Measurements from ENCODE around the gene PICK1.

Gene PICK1

DNA sequence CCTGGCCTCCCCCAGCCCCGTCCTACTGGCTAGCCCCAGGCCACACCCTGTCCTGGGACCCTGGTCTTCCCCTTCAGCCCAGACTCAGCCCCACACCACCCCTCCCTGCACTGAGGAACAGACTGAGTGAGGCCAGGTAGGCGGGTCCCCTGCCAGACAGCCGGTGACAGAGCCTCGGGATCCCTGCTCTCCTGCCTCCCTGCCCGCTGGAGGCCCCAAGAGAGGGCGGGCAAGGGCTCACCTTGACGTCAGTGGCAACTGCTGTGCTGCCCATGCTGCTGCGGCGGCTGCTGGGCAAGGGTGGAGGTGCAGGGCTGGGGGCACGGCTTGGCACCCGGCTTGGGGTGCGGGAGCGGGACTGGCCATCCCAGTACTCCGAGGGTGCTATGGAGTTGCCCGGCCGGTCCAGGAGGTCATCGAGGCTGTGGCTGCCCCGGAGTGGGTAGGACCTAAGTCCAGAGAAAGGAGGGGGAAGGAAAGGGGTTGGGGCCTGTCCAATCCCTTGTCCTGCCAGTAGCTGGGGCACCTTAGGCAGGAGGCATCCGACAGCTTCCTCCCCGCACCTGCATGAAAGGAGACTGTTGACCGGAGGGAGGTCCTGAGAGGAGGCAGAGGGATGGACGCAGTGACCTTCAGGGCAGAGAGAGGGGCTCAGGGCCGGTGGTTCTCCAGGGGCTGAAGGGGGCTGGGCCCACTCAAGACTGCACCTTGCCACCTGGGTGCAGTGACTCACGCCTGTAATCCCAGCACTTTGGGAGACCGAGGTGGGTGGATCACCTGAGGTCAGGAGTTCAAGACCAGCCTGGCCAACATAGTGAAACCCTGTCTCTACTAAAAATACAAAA is 29.0 kb downstream of the PICK1 start:
- no peak for DNase-seq (ENCODE audit: low read depth in 4 of 4, low spot score in 1 of 4)

DNA sequence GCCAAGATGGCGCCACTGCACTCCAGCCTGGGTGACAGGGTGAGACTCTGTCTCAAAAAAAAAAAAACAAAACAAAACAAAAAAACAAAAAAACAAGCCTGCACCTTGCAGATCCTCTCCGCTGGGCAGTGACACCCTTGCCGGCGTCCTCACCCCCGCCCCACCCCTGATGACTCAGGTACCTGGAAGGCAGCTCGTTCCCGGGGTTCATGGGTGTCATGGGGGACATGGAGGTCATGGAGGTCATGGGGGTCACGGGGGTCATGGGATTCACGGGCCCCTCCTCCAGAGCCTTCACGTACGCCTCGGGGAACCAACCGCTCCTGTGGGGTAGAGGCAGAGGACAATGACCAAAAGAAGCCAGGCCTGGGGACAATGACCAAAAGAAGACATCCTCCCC is 29.7 kb downstream of the PICK1 start:
- DNase-seq (ENCODE audit: low read depth in 4 of 4, low spot score in 1 of 4), result no peak

DNA sequence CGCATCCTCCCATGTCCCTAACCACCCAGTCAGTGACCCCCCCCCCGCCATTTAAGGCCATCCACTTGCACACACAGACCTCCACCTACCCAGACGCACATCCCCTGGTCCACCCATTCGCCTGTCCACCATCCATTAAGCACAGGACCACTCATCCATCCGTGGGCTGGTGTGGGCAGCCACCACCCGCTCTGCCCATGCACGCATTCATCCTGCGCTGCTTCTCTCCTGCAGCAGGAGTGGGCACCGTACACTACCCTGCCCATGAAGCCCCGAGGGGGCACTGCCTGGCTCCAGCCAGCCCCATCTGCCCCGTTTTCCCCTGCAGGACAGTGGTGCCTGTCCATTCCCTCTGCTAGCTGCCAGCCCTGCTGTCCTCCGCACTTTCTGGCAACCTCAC is 30.7 kb downstream of the PICK1 start:
- no peak for DNase-seq (ENCODE audit: low read depth in 4 of 4, low spot score in 1 of 4)

DNA sequence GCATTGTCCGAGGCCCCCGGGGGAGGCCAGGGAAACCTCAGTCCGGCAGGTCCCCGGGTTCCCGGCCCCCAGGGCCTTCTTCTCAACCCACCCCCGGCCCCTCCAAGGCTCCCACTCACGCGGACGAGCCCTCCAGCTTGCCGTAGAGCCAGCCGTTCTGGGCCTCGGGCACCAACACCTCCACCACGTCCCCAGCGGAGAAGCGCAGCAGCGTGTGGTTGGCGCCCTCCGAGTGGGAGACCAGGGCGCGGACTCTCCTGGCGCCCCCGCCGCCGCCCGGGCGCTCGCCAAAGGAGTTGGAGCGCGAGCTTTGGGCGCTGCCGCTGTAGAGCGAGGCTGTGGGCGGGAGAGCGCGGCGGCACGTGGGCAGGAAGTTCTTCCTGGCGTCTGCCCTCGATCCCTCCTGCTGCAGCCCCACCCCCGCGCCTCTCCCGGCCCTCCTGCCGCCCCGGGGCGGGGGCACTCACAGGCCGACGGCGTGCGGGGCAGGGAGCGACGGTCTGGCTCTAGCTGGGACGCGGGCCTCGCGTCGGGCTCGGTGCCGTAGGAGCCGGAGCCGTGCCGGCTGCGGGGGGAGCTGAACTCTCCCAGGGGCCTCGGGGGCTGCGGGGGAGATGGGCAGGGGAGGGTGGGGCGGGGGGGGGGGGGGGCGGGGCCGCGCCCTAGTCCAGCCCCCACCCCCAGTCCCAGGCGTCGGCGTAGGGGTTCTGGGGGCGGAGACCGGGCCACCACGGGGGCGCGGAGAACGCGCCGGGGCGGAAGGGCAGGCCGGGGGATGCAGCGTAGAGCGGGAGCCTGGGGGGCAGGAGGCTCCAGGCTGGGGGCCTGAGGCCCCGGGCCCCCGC is 31.6 kb downstream of the PICK1 start:
- DNase-seq (ENCODE audit: low read depth in 4 of 4, low spot score in 1 of 4), result no peak

DNA sequence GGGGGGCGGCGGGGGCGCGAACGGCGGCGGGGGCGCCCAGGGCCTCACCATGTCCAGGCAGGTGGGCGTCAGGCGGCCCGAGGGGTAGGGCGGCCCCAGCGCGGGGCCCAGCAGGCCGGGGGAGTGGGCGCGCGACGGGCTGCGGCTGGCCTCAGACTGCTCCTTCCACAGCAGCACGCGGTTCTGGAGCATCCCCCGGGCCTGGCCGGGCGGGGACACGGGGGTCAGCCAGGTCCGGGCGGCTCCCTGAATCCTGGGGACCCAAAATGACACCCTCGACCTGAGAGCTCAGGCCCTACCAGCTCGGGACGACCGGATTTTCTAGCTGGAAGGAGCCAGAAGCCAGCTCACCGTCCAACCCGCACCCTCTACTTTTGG is 32.3 kb downstream of the PICK1 start:
- no peak for DNase-seq (ENCODE audit: low read depth in 4 of 4, low spot score in 1 of 4)

DNA sequence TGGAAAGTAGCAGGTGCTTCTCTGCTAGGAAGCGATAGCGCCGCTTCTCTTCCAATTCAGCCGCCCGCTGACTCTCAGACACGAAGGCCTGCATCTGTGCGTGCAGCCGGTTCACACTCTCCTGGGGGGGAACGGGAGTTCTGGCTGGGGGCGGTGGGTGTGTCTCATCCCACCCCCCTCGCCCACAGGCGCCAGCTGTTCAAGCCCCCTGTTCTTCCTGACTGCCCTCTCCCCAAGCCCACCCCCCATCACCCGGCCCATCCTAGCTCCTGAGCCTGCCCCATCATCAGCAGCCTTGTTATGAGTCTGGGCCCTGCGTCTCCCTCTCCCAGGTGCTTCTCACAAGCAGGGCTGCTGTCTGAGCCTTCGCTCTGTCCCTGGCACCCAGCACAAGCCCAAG is 39.9 kb downstream of the PICK1 start:
- no peak for DNase-seq (ENCODE audit: low read depth in 4 of 4, low spot score in 1 of 4)

DNA sequence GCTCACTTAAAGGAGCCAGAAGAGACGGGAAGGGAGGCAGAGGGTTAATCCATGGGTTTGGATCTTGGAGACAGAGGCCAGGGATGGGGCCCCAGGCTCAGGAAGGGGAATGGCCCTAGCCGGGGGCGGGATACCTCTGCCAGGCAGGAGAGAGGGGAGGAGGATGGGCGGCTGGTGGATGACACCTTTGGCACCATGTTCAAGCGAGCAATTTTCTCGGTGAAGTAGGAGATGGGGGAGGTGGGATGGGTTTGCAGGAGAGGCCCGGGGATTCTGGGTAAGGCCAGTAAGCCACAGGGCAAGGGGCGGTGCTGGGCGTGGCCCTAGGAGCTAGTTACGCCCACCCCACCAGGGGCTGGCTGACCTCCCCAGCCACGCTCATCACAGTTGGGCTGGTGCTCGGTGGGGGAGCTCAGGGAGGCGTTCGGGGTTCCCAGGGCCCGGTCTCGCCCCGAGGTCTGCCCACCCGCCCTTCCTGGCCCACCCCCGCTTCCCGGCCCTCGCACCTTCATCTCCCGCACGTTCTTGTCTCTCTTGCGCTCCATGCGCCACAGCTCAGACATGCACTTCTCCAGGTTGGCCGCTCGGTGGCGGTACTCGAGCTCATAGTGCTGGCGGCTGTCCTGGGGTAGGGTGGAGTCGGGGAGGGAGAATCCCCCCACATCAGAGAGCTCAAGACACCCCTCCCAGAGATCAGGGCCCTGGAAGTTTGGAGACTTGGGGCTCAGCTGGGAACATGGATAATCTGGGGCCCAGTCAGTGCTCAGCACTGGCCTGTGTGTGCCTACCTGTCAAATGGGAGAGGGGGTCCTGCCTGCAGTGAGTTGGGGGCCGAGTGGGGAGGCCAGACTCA is 40.6 kb downstream of the PICK1 start:
- DNase-seq (ENCODE audit: low read depth in 4 of 4, low spot score in 1 of 4), result no peak

DNA sequence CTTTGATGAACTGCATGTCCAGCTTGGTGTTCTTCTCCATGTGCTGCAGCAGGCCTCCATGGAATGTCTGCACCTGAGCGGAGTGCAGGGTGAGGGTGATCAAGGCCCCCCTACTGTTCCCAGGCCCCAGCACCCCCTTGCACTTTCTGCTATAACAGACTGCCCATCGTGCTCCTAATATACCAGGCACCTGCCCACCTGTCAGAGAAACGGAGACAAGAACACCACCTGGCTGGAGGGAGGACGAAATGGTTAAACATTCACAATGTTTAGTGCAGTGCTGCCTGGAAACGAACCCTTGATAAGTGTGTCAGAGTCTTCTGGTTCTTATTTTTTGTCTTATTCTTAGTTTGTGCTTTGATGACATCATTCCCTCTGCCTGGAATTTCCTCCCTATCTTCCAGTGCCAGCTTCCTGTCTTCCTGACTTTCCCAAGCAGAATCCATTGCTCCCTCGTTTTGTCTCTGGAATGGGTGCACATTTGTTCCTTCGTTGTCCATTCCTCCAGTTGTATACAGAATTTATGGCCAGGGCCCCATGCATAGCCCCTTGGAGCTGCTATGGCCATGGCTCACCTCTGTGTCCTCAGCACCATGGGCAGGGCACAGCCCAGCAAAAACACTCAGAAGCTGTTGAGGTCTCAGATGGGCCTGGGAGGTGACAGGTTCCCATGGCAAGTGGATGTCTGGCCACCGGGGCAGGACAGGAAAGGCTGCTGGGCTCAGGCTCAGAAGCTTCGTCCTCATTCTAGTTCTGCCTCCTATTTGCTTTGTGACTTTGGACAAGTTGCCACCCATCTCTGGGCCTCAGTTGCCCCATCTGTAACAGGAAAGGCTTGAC is 41.4 kb downstream of the PICK1 start:
- DNase-seq (ENCODE audit: low read depth in 4 of 4, low spot score in 1 of 4), result no peak

DNA sequence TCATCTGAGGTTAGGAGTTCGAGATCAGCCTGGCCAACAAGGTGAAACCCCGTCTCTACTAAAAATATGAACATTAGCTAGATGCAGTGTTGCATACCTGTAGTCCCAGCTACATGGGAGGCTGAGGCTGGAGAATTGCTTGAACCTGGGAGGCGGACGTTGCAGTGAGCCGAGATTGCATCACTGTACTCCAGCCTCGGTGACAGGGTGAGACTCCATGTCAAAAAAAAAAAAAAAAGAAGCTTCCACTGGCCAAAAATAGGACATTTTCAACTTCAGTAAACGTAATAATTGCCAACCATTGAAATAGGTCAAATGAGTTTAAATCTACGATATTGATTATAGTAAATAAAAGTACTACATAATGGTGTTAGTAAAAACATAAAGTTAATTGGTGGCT is 46.4 kb downstream of the PICK1 start:
- no peak for DNase-seq (ENCODE audit: low read depth in 4 of 4, low spot score in 1 of 4)

DNA sequence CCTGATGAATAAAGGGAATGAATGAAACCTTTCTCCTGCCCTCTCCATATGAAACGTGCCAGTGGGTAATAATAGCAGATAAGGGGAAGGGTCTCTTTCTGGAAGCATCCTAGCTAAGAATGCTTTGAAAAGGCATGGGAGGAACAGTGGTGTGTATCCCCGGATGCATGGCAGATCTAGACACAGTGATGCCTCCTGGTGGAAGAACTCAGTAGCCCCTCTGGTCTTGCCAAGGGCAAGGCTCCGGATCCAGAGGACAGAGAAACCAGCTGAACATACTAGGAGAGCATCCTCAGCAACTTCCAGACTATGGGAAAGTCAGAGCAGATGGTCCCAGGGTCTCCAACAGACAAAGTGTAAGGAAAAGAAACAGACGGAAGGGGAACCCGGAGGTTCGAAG is 46.9 kb downstream of the PICK1 start:
- DNase-seq (ENCODE audit: low read depth in 4 of 4, low spot score in 1 of 4), result no peak

DNA sequence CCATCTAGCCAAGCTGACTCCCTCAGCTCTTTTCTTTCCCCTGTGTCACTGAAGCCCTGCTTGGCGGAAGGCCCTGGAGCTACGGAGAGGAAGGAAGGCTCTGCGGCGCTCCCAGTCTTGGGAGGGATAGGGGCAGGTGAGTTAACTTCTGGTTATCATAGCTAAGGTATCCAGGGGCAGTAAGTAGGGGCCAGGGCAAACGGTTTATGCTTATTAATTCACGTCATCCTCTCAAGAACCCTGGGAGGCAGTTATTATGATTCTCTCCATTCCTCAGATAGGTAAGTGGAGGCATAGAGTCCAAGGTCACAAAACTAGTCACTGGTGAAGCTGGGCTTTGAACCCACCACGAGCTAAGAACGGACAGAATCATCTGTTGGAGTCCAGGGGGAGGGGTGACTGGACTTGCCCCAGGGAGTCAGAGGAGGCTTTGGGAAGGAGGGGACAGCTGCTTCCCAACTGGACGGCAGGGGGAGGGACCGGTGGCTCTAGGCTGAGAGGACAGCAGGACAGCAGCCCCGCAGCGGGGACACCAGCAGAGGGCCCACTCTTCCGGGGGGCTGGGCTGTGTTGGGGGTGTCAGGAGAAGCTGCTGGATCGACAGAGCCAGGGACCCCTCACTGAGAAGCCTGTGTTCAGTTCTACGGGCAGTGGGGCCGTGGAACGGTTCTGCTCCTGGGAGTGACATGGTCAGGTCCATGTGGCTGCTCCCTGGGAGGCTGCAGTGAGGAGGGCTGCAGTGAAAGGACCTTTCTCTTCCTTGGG is 49.8 kb downstream of the PICK1 start:
- DNase-seq (ENCODE audit: low read depth in 4 of 4, low spot score in 1 of 4), result no peak

DNA sequence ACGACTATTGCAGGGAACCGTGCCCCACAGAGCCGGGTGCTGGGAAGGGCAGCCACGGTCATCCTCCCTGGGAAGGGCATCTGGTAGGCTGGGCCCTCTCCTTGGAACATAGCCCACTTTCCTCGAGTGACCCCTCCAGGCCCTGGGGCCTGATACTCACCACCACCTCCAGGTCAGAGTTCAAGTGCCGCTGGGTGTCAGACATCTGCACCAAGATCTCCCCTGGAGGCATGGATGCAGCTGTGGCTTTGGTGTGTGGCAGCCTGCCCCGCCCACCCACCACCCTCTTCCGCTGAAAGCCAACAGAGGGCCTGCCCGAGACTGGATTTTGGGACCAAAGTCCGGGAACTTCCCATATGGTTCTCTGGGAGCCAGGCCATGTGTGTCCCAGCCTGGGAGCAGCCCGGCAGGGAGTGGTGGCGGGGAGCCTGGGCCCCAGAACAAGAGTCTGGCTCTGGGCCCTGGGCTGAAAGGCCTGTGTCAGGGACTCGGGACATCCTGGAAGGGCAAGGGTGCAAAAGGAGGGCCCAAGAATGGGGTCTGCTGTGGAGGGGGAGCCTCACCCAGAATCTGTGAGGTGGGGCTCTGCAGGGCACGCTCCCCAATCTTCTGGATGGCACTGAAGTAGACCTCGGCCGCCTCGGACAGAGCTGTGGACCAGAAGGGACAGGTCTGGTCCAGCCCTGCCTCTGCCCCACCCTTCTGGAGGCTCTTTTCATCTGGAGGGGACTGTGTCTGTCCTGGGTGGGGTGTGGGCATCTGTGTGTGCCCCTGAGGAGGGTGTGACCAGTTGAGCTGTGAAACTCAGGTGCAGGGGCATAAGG is 50.7 kb downstream of the PICK1 start:
- DNase-seq (ENCODE audit: low read depth in 4 of 4, low spot score in 1 of 4), result no peak

DNA sequence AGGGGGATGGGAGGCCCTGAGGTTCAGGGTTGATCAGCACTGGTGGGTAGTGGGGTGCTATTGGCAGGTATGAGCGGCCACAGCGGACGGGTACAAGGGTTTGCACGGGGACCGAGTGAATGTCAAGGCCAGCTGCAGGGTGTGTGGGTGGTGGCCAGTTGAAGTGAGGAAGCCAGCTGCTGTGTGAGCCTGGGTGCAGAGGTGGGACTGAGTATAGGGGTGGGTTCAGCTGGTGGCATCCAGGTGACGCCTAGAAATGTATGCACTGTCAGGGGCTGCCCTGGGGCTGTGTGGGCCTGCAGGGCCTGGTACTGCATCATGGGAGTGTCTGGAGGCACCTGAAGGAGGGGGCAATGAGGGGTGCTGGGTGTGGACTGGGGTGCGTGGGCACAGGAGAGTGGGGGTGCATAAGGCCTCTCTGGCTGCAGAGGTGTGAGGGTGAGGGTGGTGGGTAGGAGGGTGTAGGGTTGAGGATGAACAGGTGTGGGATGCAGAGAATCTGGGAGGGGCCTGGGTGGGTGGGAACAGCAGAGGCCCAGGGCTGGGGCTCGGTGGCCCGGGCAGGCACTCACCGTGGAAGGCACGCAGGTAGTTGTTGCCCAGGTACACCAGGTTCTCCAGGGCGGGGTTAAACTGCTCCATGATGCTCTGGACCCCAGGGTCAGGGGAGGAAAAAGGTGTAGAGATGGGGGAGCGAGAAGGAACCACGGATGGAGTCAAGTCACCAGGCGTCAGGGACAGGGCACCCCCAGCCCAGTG is 51.5 kb downstream of the PICK1 start:
- DNase-seq (ENCODE audit: low read depth in 4 of 4, low spot score in 1 of 4), result no peak

DNA sequence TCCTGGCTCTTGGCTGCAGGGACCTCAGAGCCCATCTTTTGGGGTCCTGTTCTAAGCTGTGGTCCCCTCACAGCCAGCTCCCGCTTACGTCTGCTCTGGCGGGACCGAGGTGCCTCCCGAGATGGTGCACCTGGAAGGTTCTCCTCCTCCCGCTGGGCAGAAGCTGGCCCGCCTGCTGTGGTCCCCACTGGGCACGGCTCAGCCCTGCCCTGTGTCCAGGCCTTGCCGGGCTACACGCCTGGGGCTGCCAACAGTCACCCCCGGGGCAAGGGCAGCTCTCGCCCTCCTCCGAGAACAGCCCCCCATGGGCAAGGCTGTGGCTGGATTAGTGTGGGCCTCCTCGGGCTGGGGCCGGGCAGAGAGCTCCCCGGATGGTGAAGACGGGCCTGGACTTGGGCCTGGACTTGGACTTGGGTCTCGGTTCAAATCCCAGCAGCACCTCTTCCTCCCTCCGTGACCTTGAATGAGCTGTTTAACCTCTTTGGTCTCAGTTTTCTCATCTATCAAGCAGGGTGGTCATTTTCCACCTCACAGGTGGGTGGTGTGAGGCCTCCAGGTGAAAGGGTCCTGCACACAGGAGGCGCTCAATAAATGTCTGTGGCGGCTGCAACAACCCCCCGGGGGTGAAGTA is 52.3 kb downstream of the PICK1 start:
- no peak for DNase-seq (ENCODE audit: low read depth in 4 of 4, low spot score in 1 of 4)

DNA sequence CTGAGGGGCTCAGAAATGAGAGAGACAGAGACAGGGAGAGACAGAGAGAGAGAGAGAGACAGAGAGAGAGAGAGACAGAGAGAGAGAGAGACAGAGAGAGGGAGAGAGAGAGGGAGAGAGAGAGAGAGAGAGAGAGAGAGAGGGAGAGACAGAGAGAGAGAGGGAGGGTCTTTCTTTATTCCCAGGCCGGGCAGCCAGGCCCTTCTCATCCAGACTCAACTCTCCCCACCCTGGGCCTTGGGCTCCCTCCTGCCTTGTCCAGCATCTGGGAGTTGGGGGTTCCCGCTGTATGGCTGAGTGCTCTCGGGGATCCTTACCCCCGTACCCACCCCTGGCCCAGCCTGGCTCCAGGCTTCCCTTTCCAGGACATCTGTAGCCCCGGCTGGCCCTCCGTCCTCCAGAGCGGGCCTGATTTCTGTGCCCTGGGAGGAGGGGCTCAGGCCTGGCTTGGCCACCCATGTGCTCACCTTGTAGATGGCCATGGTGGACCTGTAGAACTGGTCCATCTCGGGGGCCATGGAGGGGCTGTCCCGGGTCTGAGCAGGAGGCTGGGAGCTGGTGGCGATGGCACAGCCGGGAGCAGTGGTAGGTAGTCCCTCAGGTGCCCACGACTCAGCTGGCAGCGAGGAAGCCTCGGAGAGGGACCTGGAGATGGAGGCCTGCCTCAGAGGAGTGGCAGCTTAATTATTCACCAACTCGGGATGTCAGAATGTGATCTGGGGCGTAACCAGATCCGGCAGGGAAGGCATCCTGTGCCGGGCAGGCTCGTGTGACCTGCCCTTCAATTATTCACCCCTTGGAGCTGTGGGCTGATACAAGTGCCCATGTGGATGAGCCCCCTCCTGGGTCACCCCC is 53.0 kb downstream of the PICK1 start, which contains the start of gene BAIAP2L2:
BAIAP2L2 (minus strand) TSS at position 677 of the 855 bp plus-strand sequence; CDS start at position 518, 159 bp downstream.
- DNase-seq (ENCODE audit: low read depth in 4 of 4, low spot score in 1 of 4), result no peak
